T-helper 22 cell (primary cell): Measurements from ENCODE around the gene KAT6B.

ENCODE experiments used
- DNase-seq: peaks from one replicate; pipeline ENCODE4 v3.0.0-alpha.2; 2020; ENCODE audit warnings: low read depth

Gene KAT6B

DNA sequence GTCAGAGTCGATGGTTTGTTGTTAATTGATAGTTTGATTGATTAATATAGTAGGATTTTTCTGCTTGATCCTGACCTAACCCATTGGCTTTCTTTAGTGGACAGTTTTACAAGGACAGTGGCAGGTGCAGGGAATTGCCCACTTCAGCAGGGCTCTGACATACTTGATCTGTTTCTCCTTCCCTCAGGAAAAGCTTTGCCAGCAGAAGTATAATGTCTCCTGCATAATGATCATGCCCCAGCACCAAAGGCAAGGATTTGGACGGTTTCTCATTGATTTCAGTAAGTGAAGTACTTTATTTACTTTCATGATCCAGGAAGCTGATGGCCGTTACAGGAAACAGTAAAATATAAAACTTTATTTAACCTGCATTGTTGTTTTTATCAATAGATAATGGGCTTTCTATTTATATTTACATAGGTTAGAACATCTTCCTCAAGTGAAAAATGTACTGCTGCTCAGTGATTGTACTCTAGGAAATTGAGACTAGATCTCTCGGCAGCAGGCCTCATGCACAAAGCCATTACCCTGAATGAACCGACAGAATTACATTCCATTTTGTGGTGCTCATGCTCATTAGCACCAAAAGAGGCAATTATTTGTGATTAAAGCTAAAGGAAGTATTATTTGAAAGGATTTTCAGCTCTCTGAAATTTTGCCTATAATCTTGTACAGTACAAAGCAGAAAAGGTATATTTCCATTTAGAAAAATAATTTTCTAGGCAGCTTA lies 162.6 kb downstream of the KAT6B start:
- DNase-seq, result no peak

DNA sequence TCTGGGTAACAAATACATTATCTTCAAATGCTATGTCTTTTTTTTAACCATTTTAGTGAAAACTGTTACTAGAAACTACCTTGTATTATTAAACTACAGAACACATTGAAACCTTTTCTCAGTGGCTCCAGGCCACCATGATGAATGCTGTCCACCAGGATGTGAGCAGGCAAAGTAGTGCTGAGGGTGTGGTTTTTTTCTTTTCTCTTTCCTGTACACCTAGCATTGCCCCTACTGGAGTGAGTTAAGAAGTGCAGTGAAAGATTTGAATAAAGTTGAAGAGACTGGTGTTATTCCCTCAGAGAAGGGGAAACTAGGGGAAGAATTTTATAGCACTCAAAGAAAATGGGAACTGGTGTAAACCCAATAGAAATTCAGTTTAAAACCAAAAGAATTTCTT lies 165.0 kb downstream of the KAT6B start:
- DNase-seq, result no peak

- no peak for DNase-seq
Observed at GRCh38 chr10:74992068-74992467, 165.7 kb downstream of the KAT6B start.

GRCh38 chr10:74993649-74994048 lies 167.2 kb downstream of the KAT6B start:
- no peak for DNase-seq

DNA sequence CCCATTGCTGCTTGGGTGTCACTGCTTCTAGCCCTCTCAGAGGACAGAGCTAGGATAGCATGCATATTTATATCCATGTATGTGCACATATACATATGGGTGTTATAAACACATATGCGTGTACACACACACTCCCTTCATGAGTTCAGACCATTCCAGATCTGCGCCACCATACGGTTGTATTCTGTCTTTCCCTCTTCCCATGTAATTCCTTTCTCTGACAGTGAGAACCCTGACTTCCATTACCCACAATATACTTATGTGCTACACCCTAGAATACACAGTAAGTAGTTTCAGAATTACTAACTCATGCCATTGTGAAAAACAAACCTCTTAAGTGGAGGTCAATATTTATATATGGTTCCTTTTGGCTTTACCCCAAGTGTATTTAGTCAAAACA lies 168.5 kb downstream of the KAT6B start:
- no peak for DNase-seq

DNA sequence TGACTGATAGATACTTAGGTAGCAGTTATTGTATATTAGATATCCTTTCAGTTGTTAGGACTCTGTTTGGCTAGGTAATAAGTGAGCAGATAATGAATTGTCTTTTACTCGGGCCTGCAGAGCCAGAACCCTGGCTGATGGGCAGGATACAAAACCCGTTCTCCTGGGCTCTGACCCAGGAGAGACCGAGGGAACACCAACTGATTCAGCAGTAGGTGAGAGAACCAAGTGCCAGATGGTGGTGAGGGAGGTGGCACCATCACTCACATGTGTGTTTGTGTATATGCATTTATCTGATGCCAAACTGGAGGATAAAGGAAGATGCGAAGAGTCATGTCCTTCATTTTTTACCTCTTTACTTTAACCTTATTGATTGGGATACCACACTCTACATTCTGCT lies 169.4 kb downstream of the KAT6B start:
- DNase-seq, result no peak

DNA sequence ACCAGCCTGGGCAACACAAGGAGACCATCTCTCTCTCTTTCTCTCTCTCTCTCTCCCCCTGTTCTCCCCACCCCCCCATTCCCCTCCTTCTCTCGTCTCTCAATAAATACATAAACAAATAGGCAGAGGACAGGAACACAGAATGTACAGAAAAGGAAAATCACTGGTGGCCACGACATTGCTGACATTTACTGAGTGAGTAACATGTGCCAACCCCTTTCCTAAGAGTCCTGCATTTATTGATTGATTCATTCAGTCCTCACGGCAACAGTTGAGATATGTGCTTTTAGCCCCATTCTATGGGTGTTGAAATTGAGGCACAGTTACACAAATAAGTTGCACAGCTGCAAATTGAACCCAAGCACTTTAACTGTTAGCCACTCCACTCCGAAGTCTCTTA lies 170.8 kb downstream of the KAT6B start:
- no peak for DNase-seq

DNA sequence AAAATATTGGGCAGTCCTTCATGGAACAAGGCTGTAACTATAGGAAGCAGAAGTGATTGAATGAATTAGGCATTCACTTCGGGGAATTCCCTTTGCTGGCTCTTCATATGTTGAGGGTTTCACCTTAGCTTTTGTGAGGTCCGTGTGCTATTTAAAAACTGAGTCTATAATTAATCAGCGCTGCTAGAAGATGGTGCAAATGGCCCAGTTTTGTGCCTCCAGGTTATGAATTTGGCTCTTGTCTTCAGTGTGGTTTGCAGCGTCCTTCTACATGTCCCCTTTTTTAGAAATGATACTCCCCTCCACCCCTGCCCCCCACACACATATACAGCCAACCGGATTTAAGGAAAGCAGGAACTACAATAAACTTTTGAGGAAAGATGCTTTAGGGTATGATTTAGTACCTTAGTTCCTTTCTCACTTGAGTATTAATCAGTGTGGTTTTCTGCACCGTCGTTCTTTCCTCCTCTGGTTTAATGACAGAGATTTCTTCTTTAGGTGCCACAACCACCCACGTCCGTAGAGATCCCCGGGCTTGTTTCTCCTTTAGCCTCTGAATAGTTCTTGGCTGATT lies 174.4 kb downstream of the KAT6B start:
- no peak for DNase-seq

DNA sequence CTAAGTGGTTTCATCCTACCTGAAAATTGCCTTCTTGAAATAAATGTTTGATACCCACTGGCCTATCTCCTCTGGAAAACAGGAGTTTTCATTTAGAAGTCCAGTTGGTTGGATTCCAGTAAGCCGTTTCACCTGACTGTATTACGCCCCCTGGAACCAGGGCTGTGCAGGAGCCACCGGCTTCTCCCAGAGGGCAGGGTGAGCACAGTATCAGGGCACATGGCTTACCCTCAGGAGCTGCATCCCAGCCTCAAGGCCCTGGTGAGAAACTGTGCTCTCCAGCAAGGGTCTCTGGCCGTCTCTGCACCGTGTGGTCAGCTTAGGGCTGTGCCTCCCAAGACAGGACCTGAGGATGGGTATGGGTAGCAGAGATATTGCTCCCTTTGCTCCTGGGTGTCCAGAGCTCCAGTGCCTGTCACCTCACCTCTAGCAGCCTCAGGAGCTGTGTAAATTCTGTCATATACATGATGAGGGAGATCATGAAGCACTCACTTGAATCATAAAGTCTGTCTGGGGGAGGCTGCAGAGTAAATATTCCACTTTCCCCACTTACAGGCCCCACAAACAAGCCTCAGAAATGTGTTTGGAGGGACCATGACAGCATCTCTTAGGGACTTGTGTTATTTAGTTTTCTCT lies 175.4 kb downstream of the KAT6B start:
- no peak for DNase-seq

GRCh38 chr10:75002351-75002725 lies 175.9 kb downstream of the KAT6B start:
- DNase-seq, result no peak

DNA sequence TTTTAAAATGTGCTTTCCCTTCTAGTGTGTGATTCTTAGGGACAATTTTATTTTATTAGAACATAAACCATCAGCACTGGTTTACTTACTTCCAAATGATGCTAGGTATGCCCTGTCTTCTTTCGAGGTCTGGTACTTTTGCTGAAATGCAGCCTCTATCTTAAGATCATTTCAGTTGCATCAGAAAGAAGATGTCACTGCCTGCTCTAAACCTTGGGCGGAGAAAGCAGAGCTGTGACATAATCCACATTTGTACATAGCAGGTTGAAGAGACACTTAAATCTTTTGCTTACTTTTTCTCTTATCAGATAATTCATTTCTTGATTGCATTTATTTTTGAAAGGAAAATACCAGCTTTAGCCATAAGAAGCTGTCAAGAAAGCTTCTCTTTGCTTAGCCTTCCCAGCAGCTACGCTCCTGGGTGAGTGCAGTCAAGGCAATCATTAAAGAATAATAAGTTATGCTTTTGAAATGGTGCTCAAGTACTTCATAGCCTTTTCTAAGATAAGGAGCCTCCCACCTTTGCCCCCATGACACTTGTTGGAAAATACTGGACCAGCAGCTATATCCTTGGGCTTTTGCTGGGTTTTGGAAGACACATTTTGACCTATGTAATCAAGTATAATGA lies 176.7 kb downstream of the KAT6B start:
- no peak for DNase-seq

GRCh38 chr10:75003891-75004290 lies 177.5 kb downstream of the KAT6B start:
- DNase-seq, result no peak

- no peak for DNase-seq
Observed at GRCh38 chr10:75007646-75008045, 181.2 kb downstream of the KAT6B start.

- no peak for DNase-seq
Observed at GRCh38 chr10:75008952-75009351, 182.6 kb downstream of the KAT6B start.

GRCh38 chr10:75009426-75009825 lies 183.0 kb downstream of the KAT6B start:
- DNase-seq, result no peak

GRCh38 chr10:75010373-75010772 lies 184.0 kb downstream of the KAT6B start:
- DNase-seq, result no peak

DNA sequence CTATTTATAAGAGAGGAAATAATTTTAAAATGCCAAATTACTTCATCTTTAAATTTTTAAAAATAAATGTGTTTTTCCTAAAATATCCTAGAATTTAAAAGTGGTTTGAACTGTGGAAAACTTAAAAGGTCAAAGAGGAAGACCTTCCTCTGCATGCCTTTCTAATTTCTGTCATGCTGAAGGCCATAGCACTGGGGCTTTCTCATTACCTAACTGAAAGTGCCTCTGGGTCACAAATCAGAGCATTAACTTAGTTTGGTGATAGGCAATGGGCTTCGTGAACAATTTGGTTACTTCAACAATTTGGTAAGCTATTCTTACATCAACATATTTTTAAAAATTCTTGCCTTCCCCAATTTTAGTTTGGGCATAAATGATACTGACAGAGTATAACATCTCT lies 184.8 kb downstream of the KAT6B start:
- DNase-seq, result no peak

DNA sequence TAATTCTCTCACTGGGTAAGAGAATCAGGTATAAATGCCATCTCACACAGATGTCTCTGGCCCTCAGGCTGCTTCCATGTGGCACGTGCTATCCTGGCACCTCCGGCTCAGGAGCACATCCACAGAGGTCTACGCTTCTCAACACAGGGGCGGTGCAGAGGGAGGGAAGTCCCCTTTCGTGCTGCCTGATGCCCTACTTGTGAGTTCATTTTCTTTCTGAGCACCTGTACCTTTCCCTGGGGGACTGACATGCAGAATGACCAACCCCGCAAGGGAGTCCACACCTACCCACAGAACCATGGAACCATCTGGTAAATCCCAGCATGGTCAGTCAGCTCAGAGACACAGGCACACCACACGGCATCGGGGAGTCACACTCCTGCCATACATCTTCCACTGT lies 186.1 kb downstream of the KAT6B start:
- DNase-seq, result no peak

DNA sequence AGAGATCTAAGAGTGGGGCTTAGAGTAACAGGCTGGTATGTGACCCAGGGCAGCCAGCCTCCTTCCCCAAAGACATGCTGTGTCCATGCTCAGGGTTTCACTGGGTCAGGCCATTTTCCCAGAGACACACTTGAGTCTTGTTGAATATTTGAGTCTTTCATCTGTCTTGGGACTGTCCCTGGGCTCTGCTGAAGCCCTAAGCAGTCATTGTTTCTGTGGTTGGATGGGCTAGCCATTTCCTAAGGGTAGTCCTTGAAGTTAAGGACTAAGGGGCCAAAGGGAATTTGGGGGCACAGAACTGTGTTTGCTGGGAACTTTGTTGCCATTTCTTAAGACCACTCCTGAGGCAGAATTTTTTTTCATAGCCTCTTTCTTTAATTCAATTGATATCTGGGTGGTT lies 186.6 kb downstream of the KAT6B start:
- DNase-seq, result no peak

DNA sequence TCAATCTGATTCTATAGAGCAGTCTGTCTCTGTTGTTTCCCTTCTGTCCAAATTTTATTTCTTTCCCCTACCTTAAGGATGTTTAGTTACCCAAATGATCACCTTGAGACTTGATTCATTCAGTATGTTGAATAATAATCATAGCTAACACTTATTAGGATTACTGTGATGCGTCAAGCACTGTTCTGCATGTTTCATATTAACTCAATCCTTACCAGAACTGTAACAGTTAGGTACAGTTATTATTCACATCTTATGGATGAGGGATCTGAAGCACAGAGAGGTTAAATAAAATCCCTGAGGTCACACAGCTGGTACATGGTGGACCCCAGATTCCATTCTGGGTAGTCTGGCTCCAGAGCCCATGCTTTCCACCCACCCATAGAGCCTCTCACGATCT lies 187.1 kb downstream of the KAT6B start:
- no peak for DNase-seq

- DNase-seq, result no peak
Observed at GRCh38 chr10:75014516-75015230, 188.3 kb downstream of the KAT6B start.

DNA sequence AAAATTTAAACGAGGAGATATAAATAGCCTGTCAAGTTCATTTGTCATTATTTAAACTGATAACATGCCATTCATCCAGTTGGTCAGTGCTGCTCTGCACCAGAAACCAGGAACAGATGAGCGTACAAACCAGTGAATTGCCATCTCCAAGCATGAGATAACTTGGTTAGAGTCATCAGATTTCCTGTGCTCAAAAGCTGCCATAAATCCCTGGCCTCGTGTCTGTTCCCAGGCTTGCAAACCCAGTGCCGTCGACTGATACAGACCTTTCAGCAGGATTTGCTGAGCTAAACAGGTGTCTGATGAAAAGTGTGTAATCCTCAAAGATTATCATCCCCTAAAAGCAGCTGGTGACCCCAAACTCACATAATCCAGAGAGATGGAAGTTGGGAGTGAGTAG lies 189.0 kb downstream of the KAT6B start:
- DNase-seq, result no peak

DNA sequence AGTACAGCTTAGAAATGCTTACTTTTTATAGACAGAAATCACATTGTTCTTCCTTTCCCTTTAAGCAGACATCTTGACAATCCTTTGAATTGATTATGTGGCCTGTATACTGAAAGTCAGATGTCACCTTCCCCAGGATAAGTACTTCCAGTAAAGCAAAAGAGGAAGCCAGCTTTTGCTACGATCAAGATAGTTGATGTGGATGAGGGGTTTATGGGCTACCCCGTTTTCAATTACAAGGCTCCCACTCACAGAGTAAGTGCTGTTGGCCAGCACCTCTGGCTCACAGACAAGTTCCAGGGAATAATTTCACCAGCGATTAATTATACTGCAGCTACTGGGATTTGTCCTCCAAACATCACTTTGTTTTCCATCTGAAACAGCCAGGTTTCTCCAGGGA lies 189.9 kb downstream of the KAT6B start:
- no peak for DNase-seq
